ENCODE data around the gene MICA. TPM values are rescaled to one million over a fixed set of nuclear protein-coding genes. Genes with fewer than 3 reads are reported as not detected.

The MICA gene
- total and polyA plus RNA-seq, 7 donors, result 2.7 to 5.7 (median 5.0) TPM

- no peak for TF ChIP-seq CTCF (IDR thresholded peaks at IDR 0.05)
- WGBS, 3 donors, result 66 to 72% (median 68%) methylated on average over 1 of the region's 1 CpG
- intact Hi-C loops (cut with DNase I), result no loop called here
These were observed 43.8 kb upstream of the MICA start for GRCh38 chr6:31359581-31359980.

GRCh38 chr6:31362751-31363150 lies 40.6 kb upstream of the MICA start:
- H3K4me1 ChIP-seq, result no peaks in the 10 kb centered on the region
- DNase-seq, result no peak
- WGBS, 3 donors, result 29 to 45% (median 40%) methylated on average over 5 of the region's 5 CpGs
- no peak overlapping the region for H3K27ac ChIP-seq
- no peak for TF ChIP-seq CTCF (IDR thresholded peaks at IDR 0.05)
- intact Hi-C loops (cut with DNase I), result no loop called here
- H3K4me3 ChIP-seq, result no peak overlapping the region
- H3K36me3 ChIP-seq (ENCODE audit: insufficient read depth in 1 of 2, low read depth in 1 of 2), result no peaks in the 10 kb centered on the region
- H3K27me3 ChIP-seq (ENCODE audit: insufficient read depth in 3 of 3, low read length in 2 of 3), result peaks cover 3 to 36% (median 4%) of the 10 kb centered on the region in 3 donors
- no peaks in the 10 kb centered on the region for H3K9me3 ChIP-seq
- ATAC-seq, result no peak

More at GRCh38 chr6:31359581-31359980, 43.8 kb upstream of the MICA start:
- Histone ChIP-seq H3K27ac (no peak overlapping the region), H3K4me1 (no peaks in the 10 kb centered on the region), H3K36me3 (ENCODE audit: insufficient read depth in 1 of 2, low read depth in 1 of 2) (no peaks in the 10 kb centered on the region), H3K4me3 (no peak overlapping the region), H3K27me3 (ENCODE audit: insufficient read depth in 3 of 3, low read length in 2 of 3) (peaks cover 2 to 31% (median 7%) of the 10 kb centered on the region in 3 donors), H3K9me3 (no peaks in the 10 kb centered on the region)
- no peak for ATAC-seq
- no peak for DNase-seq

- Histone ChIP-seq H3K4me3 (no peak overlapping the region), H3K27ac (no peak overlapping the region), H3K27me3 (ENCODE audit: insufficient read depth in 3 of 3, low read length in 2 of 3) (peaks cover 3 to 36% (median 4%) of the 10 kb centered on the region in 3 donors), H3K36me3 (ENCODE audit: insufficient read depth in 1 of 2, low read depth in 1 of 2) (no peaks in the 10 kb centered on the region), H3K9me3 (no peaks in the 10 kb centered on the region), H3K4me1 (no peaks in the 10 kb centered on the region)
- DNase-seq (no peak), ATAC-seq (no peak)
- intact Hi-C loops (cut with DNase I), result no loop called here
- no peak for TF ChIP-seq CTCF (IDR thresholded peaks at IDR 0.05)
These were observed 39.6 kb upstream of the MICA start for GRCh38 chr6:31363811-31364210.

GRCh38 chr6:31365864-31366263 lies 37.5 kb upstream of the MICA start:
- H3K36me3 ChIP-seq (ENCODE audit: insufficient read depth in 1 of 2, low read depth in 1 of 2), result no peaks in the 10 kb centered on the region

More at GRCh38 chr6:31365864-31366263, 37.5 kb upstream of the MICA start:
- WGBS, 3 donors, result 60 to 67% (median 67%) methylated on average over 5 of the region's 5 CpGs
- no peak for ATAC-seq
- H3K27ac ChIP-seq, result no peak overlapping the region
- no peak for DNase-seq
- intact Hi-C loops (cut with DNase I), result loop anchor here (2.0 kb wide), 3 partner anchors 169 to 229 kb away; partner anchors contain the start of gene PSORS1C2 (in 1 of the 2)
- H3K9me3 ChIP-seq, result no peaks in the 10 kb centered on the region
- peaks cover 2 to 23% (median 4%) of the 10 kb centered on the region in 3 donors for H3K27me3 ChIP-seq (ENCODE audit: insufficient read depth in 3 of 3, low read length in 2 of 3)
- no peak for TF ChIP-seq CTCF (IDR thresholded peaks at IDR 0.05)
- no peaks in the 10 kb centered on the region for H3K4me1 ChIP-seq
- no peak overlapping the region for H3K4me3 ChIP-seq

All from psoas muscle (tissue), 8 donors.